ENCODE data around the gene MAG. TPM values are rescaled to one million over a fixed set of nuclear protein-coding genes. Genes with fewer than 3 reads are reported as not detected.

MAG gene
- total RNA-seq, 4 donors from 2014 or later = not detected

DNA sequence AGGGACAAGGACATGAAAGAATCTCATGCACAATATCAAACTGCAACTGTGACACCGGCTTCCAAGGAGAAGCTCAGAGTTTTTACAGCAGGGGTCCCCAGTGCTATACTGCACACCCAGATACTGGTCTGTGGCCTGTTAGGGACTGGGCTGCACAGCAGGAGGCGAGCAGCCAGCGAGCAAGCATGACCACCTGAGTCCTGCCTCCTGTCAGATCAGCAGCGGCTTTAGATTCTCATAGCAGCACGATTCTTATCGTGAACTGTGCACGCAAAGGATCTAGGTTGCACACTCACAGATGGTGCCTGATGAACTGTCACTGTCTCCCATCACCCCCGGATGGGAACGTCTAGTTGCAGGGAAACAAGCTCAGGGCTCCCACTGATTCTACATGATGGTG lies 23.9 kb downstream of the MAG start:
- Histone ChIP-seq H3K36me3 (no peaks in the 10 kb centered on the region), H3K27ac (no peak overlapping the region), H3K4me3 (no peak overlapping the region), H3K4me1 (no peaks in the 10 kb centered on the region), H3K9me3 (no peaks in the 10 kb centered on the region), H3K27me3 (no peaks in the 10 kb centered on the region)
- no peak for TF ChIP-seq POLR2AphosphoS5 (IDR thresholded peaks at IDR 0.05)
- no peak for TF ChIP-seq POLR2A (IDR thresholded peaks at IDR 0.05)
- no peak for TF ChIP-seq EP300 (IDR thresholded peaks at IDR 0.05; ENCODE audit: low read depth)
- DNase-seq = no peak
- WGBS, 2 donors (ENCODE audit: low coverage in 1 of 2) = 82% methylated on average over 8 of the region's 9 CpGs; no CpG with 5 or more reads in 1 of the 2 donors
- in situ Hi-C loops (cut with MboI; ENCODE audit: low pct_ligation_motif_present in 1 of 4, low pct_unique_long_range_greater_than_20kb in 1 of 4, low sequenced_read_pairs in 3 of 4) = no loop called here
- intact Hi-C loops (cut with DNase I; ENCODE audit: low total_unique reads) = no loop called here

DNA sequence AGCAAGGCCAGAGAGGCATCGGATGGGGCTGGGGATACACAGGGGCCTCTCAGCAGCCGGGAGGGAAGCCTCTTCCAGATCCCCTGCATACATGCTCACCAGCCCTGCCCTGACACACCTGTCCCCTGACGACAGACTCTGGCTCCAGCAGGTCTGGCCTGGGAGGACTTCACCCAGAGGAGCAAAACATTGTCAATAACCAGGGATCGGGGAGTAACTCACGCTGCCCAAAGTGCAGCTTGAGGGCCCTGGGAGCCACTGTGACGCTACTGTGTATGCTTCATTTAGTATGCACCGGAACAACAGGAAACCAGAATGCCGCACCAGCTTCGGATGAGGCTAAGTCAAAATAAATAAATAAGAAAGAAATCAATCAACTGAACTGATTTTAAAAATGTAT lies 24.6 kb downstream of the MAG start:
- Histone ChIP-seq H3K36me3 (no peaks in the 10 kb centered on the region), H3K4me1 (no peaks in the 10 kb centered on the region), H3K27me3 (no peaks in the 10 kb centered on the region), H3K27ac (no peak overlapping the region), H3K4me3 (no peak overlapping the region), H3K9me3 (no peaks in the 10 kb centered on the region)
- DNase-seq = no peak
- 68 to 96% methylated on average over 5 to 9 of the region's 9 CpGs for WGBS, 2 donors (ENCODE audit: low coverage in 1 of 2)
- in situ Hi-C loops (cut with MboI; ENCODE audit: low pct_ligation_motif_present in 1 of 4, low pct_unique_long_range_greater_than_20kb in 1 of 4, low sequenced_read_pairs in 3 of 4) (no loop called here), intact Hi-C loops (cut with DNase I; ENCODE audit: low total_unique reads) (no loop called here)
- TF ChIP-seq POLR2A (IDR thresholded peaks at IDR 0.05) (no peak), POLR2AphosphoS5 (IDR thresholded peaks at IDR 0.05) (no peak)
- TF ChIP-seq, protein P1, sequence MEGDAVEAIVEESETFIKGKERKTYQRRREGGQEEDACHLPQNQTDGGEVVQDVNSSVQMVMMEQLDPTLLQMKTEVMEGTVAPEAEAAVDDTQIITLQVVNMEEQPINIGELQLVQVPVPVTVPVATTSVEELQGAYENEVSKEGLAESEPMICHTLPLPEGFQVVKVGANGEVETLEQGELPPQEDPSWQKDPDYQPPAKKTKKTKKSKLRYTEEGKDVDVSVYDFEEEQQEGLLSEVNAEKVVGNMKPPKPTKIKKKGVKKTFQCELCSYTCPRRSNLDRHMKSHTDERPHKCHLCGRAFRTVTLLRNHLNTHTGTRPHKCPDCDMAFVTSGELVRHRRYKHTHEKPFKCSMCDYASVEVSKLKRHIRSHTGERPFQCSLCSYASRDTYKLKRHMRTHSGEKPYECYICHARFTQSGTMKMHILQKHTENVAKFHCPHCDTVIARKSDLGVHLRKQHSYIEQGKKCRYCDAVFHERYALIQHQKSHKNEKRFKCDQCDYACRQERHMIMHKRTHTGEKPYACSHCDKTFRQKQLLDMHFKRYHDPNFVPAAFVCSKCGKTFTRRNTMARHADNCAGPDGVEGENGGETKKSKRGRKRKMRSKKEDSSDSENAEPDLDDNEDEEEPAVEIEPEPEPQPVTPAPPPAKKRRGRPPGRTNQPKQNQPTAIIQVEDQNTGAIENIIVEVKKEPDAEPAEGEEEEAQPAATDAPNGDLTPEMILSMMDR (IDR thresholded peaks at IDR 0.05) = no peak

DNA sequence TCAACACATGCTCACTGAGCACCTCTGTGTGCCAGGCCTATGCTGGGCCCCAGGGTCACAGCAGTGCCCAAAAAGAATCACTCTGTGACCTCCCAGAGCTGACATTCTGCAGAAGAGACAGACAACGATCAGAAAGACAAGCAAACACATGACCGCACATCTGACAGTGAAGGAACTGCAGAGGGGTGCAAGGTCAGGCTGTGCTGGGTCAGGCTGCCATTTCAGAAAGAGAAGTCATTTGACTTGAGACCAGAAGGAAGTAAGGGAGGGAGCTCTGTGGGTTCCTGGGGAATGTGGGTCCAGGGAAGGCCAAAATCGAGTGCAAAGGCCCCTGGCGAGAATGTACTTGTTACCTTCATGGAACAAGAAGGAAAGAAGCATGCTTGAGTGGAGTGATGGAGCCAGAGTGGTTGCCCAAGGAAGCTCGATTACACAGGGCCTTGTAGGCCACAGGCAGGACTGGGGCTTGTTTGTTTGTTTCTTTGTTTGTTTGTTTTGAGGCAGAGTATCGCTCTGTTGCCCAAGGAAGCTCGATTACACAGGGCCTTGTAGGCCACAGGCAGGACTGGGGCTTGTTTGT lies 25.6 kb downstream of the MAG start:
- intact Hi-C loops (cut with DNase I; ENCODE audit: low total_unique reads) = no loop called here
- TF ChIP-seq EP300 (IDR thresholded peaks at IDR 0.05; ENCODE audit: low read depth) (no peak), POLR2AphosphoS5 (IDR thresholded peaks at IDR 0.05) (no peak), POLR2A (IDR thresholded peaks at IDR 0.05) (no peak)
- TF ChIP-seq, protein P1 (IDR thresholded peaks at IDR 0.05) = no peak
- Histone ChIP-seq H3K27ac (peak overlapping the region in 1 of 4 donors; percentile 29), H3K36me3 (no peaks in the 10 kb centered on the region), H3K4me3 (no peak overlapping the region), H3K4me1 (no peaks in the 10 kb centered on the region), H3K9me3 (peaks cover 0 to 3% of the 10 kb centered on the region in 2 donors), H3K27me3 (no peaks in the 10 kb centered on the region)
- 74 to 100% methylated on average over 1 to 7 of the region's 7 CpGs for WGBS, 2 donors (ENCODE audit: low coverage in 1 of 2)
- in situ Hi-C loops (cut with MboI; ENCODE audit: low pct_ligation_motif_present in 1 of 4, low pct_unique_long_range_greater_than_20kb in 1 of 4, low sequenced_read_pairs in 3 of 4) = no loop called here
- no peak for DNase-seq

DNA sequence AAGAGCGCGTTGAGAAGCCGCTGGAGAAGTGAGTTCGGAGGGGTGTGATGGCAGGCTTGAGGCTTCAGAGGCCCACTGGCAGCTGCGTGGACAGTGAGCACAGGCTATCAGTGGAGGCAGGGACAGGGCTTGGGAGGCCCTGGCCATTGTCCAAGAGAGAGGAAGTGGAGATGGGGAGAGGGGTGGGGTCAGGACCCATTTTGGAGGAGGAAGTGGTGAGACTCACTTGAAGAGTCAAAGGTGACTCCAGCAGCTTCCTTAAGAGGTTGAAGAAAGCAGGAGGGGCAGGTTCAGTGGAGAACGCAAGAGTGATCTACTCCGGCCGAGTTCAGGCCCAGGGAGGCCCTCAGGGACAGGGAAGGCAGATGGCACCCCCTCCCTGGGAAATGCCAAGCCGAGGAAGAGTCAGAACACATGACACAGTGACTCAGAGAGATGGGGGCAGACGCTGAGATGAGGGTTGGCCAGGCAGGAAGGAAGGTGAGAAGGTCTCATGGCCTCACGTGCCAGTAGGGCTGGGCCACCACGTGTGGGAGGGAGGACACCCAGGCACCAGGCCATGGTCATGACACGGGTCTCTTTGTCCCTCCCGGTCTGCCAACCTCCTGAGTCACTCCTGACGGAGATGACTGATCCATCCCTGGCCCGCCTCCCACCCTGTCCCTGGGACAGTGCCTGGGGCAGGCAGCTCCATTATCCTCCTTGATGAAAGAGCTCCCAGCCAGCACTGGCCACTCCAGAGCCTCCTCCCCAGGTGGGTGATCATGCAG lies 26.9 kb downstream of the MAG start:
- WGBS, 2 donors (ENCODE audit: low coverage in 1 of 2) = 65% methylated on average over 16 of the region's 16 CpGs; no CpG with 5 or more reads in 1 of the 2 donors
- no peak overlapping the region for H3K27ac ChIP-seq
- in situ Hi-C loops (cut with MboI; ENCODE audit: low pct_ligation_motif_present in 1 of 4, low pct_unique_long_range_greater_than_20kb in 1 of 4, low sequenced_read_pairs in 3 of 4) = no loop called here
- H3K36me3 ChIP-seq = no peaks in the 10 kb centered on the region
- intact Hi-C loops (cut with DNase I; ENCODE audit: low total_unique reads) = no loop called here
- TF ChIP-seq POLR2A (IDR thresholded peaks at IDR 0.05) = no peak
- TF ChIP-seq, protein P1 (IDR thresholded peaks at IDR 0.05) = no peak
- TF ChIP-seq EP300 (IDR thresholded peaks at IDR 0.05; ENCODE audit: low read depth) = no peak
- TF ChIP-seq POLR2AphosphoS5 (IDR thresholded peaks at IDR 0.05) = no peak
- H3K4me3 ChIP-seq = no peak overlapping the region
- no peaks in the 10 kb centered on the region for H3K27me3 ChIP-seq
- no peaks in the 10 kb centered on the region for H3K4me1 ChIP-seq
- DNase-seq = peak; percentile 16
- peaks cover 0 to 3% of the 10 kb centered on the region in 2 donors for H3K9me3 ChIP-seq

Measured in transverse colon (tissue), 4 donors.